Chondrocyte (in vitro differentiated cells): ENCODE measurements around the gene CUL2. TPM values are rescaled to one million over a fixed set of nuclear protein-coding genes. Genes with fewer than 3 reads are reported as not detected.

Experiments used
- DNase-seq: peaks from one replicate; pipeline ENCODE4 v3.0.0; 2021; ENCODE audit warnings: mixed read lengths, low spot score
- H3K27ac Mint-ChIP-seq: one replicate; pipeline ENCODE4 v1.8.0; 2021; ENCODE audit warnings: mild to moderate bottlenecking, moderate library complexity, mixed read lengths; ENCODE audit not compliant: unreplicated experiment
- H3K27me3 Mint-ChIP-seq: 2 replicates; pipeline ENCODE4 v1.8.0; 2021; ENCODE audit warnings: low read depth, mixed read lengths
- H3K36me3 Mint-ChIP-seq: 2 replicates; pipeline ENCODE4 v1.8.0; 2021; ENCODE audit warnings: low read depth, mixed read lengths
- H3K4me1 Mint-ChIP-seq: 2 replicates; pipeline ENCODE4 v1.8.0; 2021; ENCODE audit warnings: low read depth, mild to moderate bottlenecking, mixed read lengths
- H3K4me3 Mint-ChIP-seq: one replicate; pipeline ENCODE4 v1.8.0; 2021; ENCODE audit warnings: mild to moderate bottlenecking, moderate library complexity, mixed read lengths; ENCODE audit not compliant: unreplicated experiment
- H3K9me3 Mint-ChIP-seq: 2 replicates; pipeline ENCODE4 v1.8.0; 2021; ENCODE audit warnings: low read depth, mixed read lengths
- CTCF ChIP-seq: fragments of 200-600 bp; sonication (generic); IDR thresholded peaks from 2 replicates; pipeline ENCODE4 v1.5.0; 2021; ENCODE audit warnings: antibody characterized with exemption, mild to moderate bottlenecking, moderate library complexity
- total RNA-seq: library from RNA; stranded (reverse); gene quantifications from 3 replicates; pipeline ENCODE4 v1.2.1, GENCODE V29; 2021

Gene CUL2
- total RNA-seq, 1 donor from 2014 or later: 32.8 TPM

GRCh38 chr10:35012781-35013180, 77.4 kb downstream of the CUL2 start:
- TF ChIP-seq CTCF: no peak
- H3K27me3 Mint-ChIP-seq: no peaks in the 10 kb centered on the region
- no peaks in the 10 kb centered on the region for H3K9me3 Mint-ChIP-seq
- no peak for DNase-seq
- H3K27ac Mint-ChIP-seq: no peak overlapping the region
- H3K4me1 Mint-ChIP-seq: peaks cover 9% of the 10 kb centered on the region
- peaks cover 17% of the 10 kb centered on the region for H3K36me3 Mint-ChIP-seq
- no peak overlapping the region for H3K4me3 Mint-ChIP-seq

DNA sequence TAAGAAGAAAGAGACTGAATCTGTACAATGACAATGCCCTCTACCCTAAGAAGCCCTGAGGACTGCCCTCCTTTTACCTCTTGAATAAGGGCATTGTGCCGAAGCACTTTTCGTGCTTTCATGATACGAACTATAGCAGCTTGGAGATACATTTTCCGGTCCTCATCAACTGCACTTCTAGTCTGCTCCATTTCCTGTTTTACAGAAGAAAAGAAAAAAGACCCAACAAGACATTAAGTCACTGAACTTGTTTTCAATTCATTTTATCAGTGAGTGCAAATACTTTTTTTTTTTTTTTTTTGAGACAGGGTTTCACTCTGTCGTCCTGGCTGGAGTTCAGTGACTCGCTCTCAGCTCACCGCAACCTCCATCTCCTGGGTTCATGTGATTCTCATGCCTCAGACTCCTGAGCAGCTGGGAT, 78.4 kb downstream of the CUL2 start:
- no peak overlapping the region for H3K27ac Mint-ChIP-seq
- H3K4me3 Mint-ChIP-seq: no peak overlapping the region
- peaks cover 16% of the 10 kb centered on the region for H3K4me1 Mint-ChIP-seq
- DNase-seq: no peak
- TF ChIP-seq CTCF: no peak
- H3K9me3 Mint-ChIP-seq: no peaks in the 10 kb centered on the region
- peaks cover 17% of the 10 kb centered on the region for H3K36me3 Mint-ChIP-seq
- H3K27me3 Mint-ChIP-seq: no peaks in the 10 kb centered on the region

DNA sequence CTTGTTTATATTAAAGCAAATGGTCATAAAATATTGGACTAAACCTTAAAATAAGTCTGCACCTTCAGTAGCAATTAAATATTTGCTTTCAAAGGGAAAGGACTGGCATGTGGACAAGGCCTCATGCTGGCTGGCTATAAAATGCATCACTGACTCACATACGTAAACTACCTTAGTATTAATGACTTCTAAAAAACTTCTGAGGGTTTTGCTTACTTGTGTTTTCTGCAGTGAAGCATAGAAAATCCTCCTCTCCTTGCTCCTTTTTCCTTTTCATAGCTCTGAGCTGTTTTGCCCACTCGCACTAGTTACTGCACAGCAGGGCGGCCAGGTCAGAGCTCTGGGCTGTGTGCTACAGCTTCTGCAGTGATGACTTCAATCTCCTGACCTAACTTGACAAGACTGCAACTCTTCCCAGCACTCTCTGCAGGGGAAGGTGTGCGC, 82.3 kb downstream of the CUL2 start:
- DNase-seq: no peak
- Mint-ChIP-seq H3K4me3 (no peak overlapping the region), H3K9me3 (no peaks in the 10 kb centered on the region), H3K4me1 (peaks cover 20% of the 10 kb centered on the region), H3K27me3 (no peaks in the 10 kb centered on the region), H3K27ac (peak overlapping the region; percentile 61), H3K36me3 (peaks cover 17% of the 10 kb centered on the region)
- TF ChIP-seq CTCF: no peak

GRCh38 chr10:35006836-35007235, 83.3 kb downstream of the CUL2 start:
- Mint-ChIP-seq H3K4me3 (no peak overlapping the region), H3K27ac (no peak overlapping the region)
- no peak for DNase-seq

GRCh38 chr10:35005868-35006267, 84.3 kb downstream of the CUL2 start:
- Mint-ChIP-seq H3K4me3 (no peak overlapping the region), H3K36me3 (peaks cover 13% of the 10 kb centered on the region), H3K27ac (no peak overlapping the region), H3K9me3 (no peaks in the 10 kb centered on the region), H3K27me3 (no peaks in the 10 kb centered on the region), H3K4me1 (peaks cover 15% of the 10 kb centered on the region)
- DNase-seq: no peak
- no peak for TF ChIP-seq CTCF

More at GRCh38 chr10:35006836-35007235, 83.3 kb downstream of the CUL2 start:
- peaks cover 14% of the 10 kb centered on the region for H3K36me3 Mint-ChIP-seq
- no peaks in the 10 kb centered on the region for H3K9me3 Mint-ChIP-seq
- no peak for TF ChIP-seq CTCF
- peaks cover 17% of the 10 kb centered on the region for H3K4me1 Mint-ChIP-seq
- H3K27me3 Mint-ChIP-seq: no peaks in the 10 kb centered on the region
